GM21717 (cell line): ENCODE data around the gene UVRAG.

ENCODE experiments used
- ATAC-seq: cut with Tn5 transposase; IDR thresholded peaks from one replicate; pipeline ENCODE4 v1.9.1; 2021; ENCODE audit warnings: mild to moderate bottlenecking, moderate library complexity; ENCODE audit not compliant: unreplicated experiment

Gene UVRAG

DNA sequence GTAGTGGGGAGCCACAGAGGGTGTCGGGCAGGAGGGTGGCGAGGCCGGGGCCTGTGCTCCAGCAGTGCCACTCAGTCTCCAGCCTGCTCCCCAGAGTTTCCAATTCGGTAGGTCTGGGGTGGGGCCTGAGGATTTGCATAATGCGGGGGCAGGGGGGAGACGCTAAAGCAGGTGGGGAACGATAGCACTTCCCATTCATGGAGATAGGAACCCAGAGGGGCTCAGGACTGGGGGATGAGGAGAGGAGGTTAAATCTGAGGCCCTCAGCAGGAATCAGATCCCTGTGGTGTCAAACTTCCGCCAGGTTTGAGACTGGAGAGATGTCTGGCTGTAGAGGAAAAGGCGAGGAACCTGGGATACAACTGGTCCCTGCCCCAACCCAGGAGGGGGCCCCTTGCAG lies 361.5 kb downstream of the UVRAG start:
- ATAC-seq = no peak

DNA sequence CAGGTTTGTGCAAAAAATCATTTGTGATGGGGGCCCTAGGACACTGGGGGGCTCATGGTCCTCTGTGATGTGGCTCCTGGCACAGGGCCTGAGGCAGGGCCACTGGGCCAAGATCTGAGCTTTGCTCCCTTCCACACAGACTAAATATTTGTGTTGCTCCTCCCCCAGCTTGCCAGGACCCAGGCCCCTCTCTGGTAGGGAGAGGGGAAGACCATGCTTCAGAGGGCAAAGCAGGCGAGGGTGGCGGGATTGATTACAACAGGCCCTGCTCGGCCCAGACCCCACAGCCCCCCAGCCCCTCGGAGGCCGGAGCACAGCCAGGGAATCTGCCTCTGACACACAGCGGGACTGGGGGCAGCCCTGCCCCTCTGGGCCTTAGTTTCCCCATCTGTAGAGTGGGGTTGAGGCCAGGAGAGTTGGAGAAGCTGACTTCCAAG lies 362.3 kb downstream of the UVRAG start:
- no peak for ATAC-seq

DNA sequence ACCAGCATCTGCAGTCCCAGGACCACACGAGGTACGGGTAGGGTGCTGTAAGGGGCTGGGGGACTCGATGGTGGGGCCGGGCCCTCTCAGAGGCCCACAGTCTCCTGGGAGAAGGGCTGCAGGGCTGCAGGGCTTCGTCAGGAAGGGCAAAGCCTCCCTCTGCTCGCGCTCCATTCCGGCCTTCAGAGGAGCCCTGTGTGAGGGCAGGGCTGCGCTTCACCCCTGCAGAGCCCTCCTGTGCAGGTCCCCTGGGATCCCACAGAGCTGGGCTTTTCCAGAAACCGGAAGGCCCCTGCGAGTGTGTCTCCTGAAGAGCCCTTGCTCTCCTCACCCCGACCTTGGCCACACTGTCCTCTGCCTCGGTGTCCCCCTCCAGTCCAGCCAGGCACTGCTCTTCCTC lies 364.1 kb downstream of the UVRAG start:
- no peak for ATAC-seq

DNA sequence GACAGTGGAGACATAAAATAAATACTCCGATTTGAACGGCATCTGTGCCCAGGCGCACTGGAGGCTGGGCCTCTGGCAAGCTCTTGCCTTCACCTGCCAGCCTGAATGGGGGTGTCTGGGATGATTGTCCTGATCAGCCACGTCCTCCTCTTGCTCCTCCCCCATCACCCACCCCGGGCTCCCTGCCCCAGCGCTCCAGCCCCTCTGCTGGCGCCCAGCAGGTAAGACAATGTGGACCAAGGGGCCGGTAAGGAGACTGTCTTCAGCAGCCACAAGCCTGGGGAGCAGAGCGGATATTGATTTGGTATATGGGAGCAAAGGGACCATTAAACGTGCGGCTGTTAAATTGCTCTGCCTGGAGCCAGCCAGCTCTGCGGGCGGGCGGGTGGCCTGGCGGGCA lies 366.4 kb downstream of the UVRAG start:
- no peak for ATAC-seq

DNA sequence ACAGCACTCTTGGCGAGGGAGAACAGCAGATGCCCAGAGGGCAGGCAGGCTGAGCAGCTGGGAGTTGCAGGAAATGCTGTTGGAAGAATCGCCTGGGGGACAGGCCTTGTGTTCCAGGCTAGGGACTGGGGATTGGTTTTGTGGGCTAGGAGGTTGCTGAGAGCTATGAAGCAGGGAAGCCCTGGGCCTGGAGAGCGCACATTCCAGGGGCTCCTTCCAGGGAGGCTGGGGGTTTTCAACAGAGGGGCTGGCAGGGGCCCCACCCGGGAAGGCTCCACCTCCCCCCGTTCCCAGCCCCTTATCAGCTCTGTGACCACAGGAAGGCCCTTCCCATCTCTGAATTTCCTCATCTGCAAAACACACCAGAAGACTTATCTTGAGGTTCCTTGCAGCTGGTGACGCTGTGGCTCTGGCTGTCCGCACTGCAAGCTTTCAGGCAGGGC lies 369.6 kb downstream of the UVRAG start:
- no peak for ATAC-seq

DNA sequence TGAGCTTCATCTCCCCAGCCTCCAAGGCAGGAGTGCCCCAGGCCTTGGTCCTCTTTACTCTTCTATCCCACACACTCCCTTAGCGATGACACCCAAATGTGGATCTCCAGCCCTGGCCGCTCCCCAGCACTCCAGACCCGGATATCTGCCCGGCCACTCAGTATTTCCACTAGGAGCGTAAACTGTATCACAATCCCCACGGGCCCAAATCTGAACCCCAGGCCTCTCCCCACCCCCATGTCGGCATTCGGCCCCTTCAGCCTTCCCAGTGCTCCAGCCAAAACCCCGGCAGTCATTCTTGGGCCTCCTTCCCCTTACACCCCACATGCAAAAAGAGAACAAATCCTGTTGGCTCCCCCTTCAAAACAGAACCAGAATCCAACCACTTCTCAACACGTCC lies 370.5 kb downstream of the UVRAG start:
- ATAC-seq = no peak

DNA sequence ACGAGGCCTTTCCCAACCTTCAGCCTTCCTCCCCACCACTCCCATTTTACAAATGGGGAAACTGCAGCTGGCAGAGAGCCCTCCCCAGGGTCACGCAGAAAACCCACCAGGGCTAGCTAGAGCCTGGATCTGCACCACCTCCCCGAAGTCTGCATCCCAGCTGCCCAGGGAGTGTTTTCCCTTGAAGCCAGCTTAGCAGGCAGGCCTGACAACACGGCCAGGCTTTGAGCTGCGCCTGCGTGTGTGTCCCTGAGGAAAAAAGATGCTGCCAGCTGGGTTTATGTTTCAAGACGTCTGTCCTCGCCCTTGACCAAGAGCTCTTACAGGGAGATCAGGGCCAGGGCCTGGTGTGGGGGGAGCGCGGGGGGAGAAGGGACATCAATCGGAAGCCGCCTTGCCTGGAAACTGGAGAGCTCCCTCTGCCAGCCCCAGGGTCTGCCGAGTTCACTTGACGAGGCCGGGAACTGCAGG lies 371.0 kb downstream of the UVRAG start:
- no peak for ATAC-seq

DNA sequence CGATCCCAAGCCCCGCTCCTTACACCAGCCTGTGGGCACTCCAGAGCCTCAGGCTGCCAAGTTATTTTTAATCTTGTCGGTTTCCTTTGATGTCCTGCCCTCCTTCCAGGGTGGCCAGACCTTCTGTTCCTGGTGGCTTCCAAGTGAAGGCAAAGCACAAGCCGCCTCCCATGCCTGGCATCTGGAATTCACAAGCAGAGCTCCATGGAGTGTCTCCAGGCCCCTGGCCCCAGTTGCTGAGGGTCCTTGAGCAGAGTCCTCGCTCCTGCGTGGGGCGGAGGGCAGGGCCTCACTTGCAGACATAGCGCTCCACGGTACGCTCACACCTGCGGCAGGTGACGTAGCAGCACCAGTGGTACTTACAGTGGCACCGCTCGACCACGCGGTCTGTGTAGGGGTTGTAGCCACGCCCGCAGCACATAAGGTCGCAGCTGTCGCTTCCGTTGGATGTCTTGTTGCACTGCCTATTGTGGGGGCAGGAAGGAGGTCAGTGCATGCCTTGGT lies 371.8 kb downstream of the UVRAG start:
- no peak for ATAC-seq

DNA sequence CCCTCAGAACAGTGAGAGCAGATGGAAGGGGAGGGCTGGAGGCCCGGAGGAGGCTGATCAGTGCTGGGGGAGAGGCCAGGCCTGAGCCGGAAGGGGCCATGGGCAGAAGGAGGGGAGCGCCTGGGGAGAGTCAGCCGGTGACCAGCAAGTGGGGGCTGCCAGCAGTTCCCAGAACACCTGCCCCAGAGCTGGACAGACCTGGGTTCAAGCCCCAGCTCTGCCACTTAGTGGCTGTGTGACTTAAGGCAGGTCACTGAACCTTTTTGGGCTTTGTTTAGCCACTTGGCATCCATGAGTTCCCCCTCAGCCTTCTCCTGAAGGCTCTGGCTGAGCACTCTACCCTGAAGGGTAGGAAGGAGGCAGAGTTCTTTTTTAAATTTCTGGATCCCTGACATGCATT lies 373.9 kb downstream of the UVRAG start:
- ATAC-seq = no peak

DNA sequence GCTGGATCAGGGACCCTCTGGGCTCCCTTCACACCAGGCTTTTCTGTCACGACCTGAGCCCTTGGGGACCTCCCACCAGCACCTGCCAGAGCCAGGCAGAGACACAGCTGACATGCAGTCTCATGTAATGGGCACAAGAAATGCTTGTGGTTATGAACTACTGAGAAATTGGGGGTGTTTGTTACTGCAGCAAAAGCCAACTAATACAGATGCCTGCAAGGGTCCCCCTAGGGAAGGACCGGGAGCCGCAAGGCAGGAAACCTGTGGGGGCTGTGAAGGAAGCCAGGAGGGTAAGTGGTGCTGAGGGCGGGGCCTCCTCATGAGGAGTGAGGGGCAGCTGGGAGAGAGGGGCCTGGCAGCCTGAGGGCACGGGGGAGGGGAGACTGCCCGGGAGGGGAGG lies 374.7 kb downstream of the UVRAG start:
- no peak for ATAC-seq

DNA sequence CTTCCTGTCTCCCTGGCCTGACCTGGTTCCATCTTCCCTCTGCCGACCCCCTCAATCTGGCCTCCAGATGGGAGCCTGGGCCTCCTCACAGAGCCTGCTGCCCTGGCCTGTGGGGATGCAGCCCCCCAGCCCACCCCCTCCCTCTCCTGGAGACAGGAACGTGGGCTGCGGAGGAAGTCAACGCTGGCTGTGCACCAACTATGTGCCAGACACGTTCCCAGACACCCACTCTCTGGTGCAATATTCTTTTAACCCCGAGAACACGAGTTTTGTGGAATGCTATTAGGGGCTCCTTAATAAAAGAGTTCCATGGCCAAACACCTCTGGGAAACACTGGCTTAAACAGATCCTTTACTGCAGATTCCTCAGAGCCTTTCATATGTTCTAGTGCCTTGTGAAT lies 375.4 kb downstream of the UVRAG start:
- ATAC-seq = no peak
